Stimulated activated CD4-positive, alpha-beta T cell treated with anti-CD3 and anti-CD28 coated beads, TNF-alpha, amount 100 ng/mL, for 24 hours (primary cell): ENCODE measurements around the gene FLNB.
"Not testable (repeated sequence)": the region's sequence is repeated elsewhere in the genome, so short reads cannot be mapped to it uniquely, and the experiment has no call there.

ENCODE experiments used
- DNase-seq, 3 experiments: peaks; one replicate each; pipeline ENCODE4 v3.0.0-alpha.2; 2020; ENCODE audit warnings: low read depth in 3 of 3

Gene FLNB

GRCh38 chr3:58051658-58052261 is 43.5 kb downstream of the FLNB start:
- DNase-seq = not testable (repeated sequence)

GRCh38 chr3:58052373-58053273 is 44.4 kb downstream of the FLNB start:
- peak in 1 of 3 experiments; percentile 38 for DNase-seq

- DNase-seq = no peak
These were observed 46.4 kb downstream of the FLNB start for GRCh38 chr3:58054652-58055051.

GRCh38 chr3:58055314-58055713 is 47.1 kb downstream of the FLNB start:
- DNase-seq = no peak

GRCh38 chr3:58055891-58056290 is 47.7 kb downstream of the FLNB start:
- DNase-seq = not testable (repeated sequence)

- DNase-seq = no peak
These were observed 50.4 kb downstream of the FLNB start for GRCh38 chr3:58058361-58059263.

GRCh38 chr3:58059349-58060321 is 51.4 kb downstream of the FLNB start:
- DNase-seq = no peak

- no peak for DNase-seq
These were observed 54.2 kb downstream of the FLNB start for GRCh38 chr3:58062472-58062871.

GRCh38 chr3:58063022-58063815 is 55.0 kb downstream of the FLNB start:
- no peak for DNase-seq

GRCh38 chr3:58064923-58065638 is 56.9 kb downstream of the FLNB start:
- no peak for DNase-seq

- no peak for DNase-seq
These were observed 57.5 kb downstream of the FLNB start for GRCh38 chr3:58065700-58066167.

- DNase-seq = no peak
These were observed 58.6 kb downstream of the FLNB start for GRCh38 chr3:58066842-58067241.

- DNase-seq = no peak
These were observed 60.0 kb downstream of the FLNB start for GRCh38 chr3:58068122-58068809.

- no peak for DNase-seq
These were observed 63.3 kb downstream of the FLNB start for GRCh38 chr3:58071480-58071971.

GRCh38 chr3:58072052-58072762 is 64.0 kb downstream of the FLNB start:
- no peak for DNase-seq

GRCh38 chr3:58072763-58073130 is 64.5 kb downstream of the FLNB start:
- DNase-seq = no peak

GRCh38 chr3:58073301-58074108 is 65.3 kb downstream of the FLNB start:
- DNase-seq = no peak
